H1 (cell line): ENCODE measurements around the gene ERCC1. TPM values are rescaled to one million over a fixed set of nuclear protein-coding genes. Genes with fewer than 3 reads are reported as not detected.

Experiments
- CTCF ChIA-PET: fragments of 300-600 bp; sonication (Branson Sonifier 250); formaldehyde crosslinking; loops from one replicate; lab custom pipeline; 2021; ENCODE audit not compliant: partially characterized antibody; lab: Charles Lee
- POLR2A ChIA-PET: fragments of 300-600 bp; sonication (Branson Sonifier 250); formaldehyde crosslinking; loops from one replicate; lab custom pipeline; 2021; ENCODE audit warnings: inconsistent platforms; ENCODE audit not compliant: partially characterized antibody; lab: Charles Lee
- DNase-seq, 2 experiments: peaks; one replicate each; pipeline versions ENCODE4 v3.0.0 to v3.0.0-alpha.2; 2010 to 2022; ENCODE audit warnings: low spot score in 2 of 2, low read depth in 1 of 2, mixed read lengths in 1 of 2
- FAIRE-seq: peaks from 2 replicates; lab custom pipeline; 2011; peaks lifted over from hg19 to GRCh38; lab: Jason Lieb, UNC
- H2AFZ ChIP-seq: 2 replicates; pipeline ENCODE4 v1.8.1; 2012; ENCODE audit warnings: low read length, inconsistent platforms
- H2AK5ac ChIP-seq: 2 replicates; pipeline ENCODE4 v1.6.1; 2013; ENCODE audit warnings: low read depth, low read length
- H2BK120ac ChIP-seq: replicated peaks from 2 replicates; pipeline ENCODE3; 2013; ENCODE audit warnings: low read depth, low read length, inconsistent platforms
- H2BK12ac ChIP-seq: 2 replicates; pipeline ENCODE4 v1.6.1; 2013; ENCODE audit warnings: low read depth, low read length
- H2BK15ac ChIP-seq: 2 replicates; pipeline ENCODE4 v1.6.1; 2013; ENCODE audit warnings: low read length
- H2BK20ac ChIP-seq: 2 replicates; pipeline ENCODE4 v1.6.1; 2013; ENCODE audit warnings: low read length
- H2BK5ac ChIP-seq: 2 replicates; pipeline ENCODE4 v1.6.1; 2013; ENCODE audit warnings: low read depth, low read length
- H3K14ac ChIP-seq: 2 replicates; pipeline ENCODE4 v1.6.1; 2013; ENCODE audit warnings: inconsistent platforms; ENCODE audit not compliant: insufficient read length
- H3K18ac ChIP-seq: 2 replicates; pipeline ENCODE4 v1.6.1; 2013; ENCODE audit warnings: low read length; ENCODE audit errors: extremely low read depth
- H3K23ac ChIP-seq: 2 replicates; pipeline ENCODE4 v1.6.1; 2013; ENCODE audit warnings: inconsistent platforms; ENCODE audit not compliant: insufficient read length
- H3K23me2 ChIP-seq: 2 replicates; pipeline ENCODE4 v1.6.1; 2013; ENCODE audit warnings: low read depth, low read length
- H3K27ac ChIP-seq: 2 replicates; pipeline ENCODE4 v1.6.1; 2011; ENCODE audit warnings: low read depth, low read length, inconsistent platforms
- H3K27me3 ChIP-seq, 4 experiments: replicated peaks in 1 of 4; 1 replicate in 1 of 4; 2 replicates in 3 of 4; pipeline versions ENCODE4 v1.6.1 to v1.8.1; 2011 to 2013; ENCODE audit warnings: low read length in 3 of 4, mild to moderate bottlenecking in 3 of 4, inconsistent platforms in 2 of 4, mixed read lengths in 2 of 4, moderate library complexity in 1 of 4; ENCODE audit not compliant: control insufficient read depth in 3 of 4, insufficient read depth in 3 of 4; ENCODE audit errors: extremely low read depth in 1 of 4
- H3K36me3 ChIP-seq, 4 experiments: 2 replicates each; pipeline versions ENCODE4 v1.6.1 to v1.8.1; 2011 to 2013; ENCODE audit warnings: mild to moderate bottlenecking in 4 of 4, low read length in 3 of 4, moderate library complexity in 2 of 4, control low read depth in 1 of 4, inconsistent platforms in 1 of 4; ENCODE audit not compliant: insufficient read depth in 4 of 4, control insufficient read depth in 2 of 4
- H3K4ac ChIP-seq: replicated peaks from 2 replicates; pipeline ENCODE3; 2013; ENCODE audit warnings: low read length, low read depth, mixed read lengths, inconsistent platforms; ENCODE audit not compliant: insufficient read length
- H3K4me1 ChIP-seq, 4 experiments: replicated peaks in 1 of 4; 1 replicate in 1 of 4; 2 replicates in 3 of 4; pipeline versions ENCODE4 v1.6.1 to v1.8.1; 2011 to 2013; ENCODE audit warnings: low read length in 3 of 4, inconsistent platforms in 2 of 4, mixed read lengths in 1 of 4; ENCODE audit not compliant: insufficient read depth in 4 of 4, control insufficient read depth in 3 of 4
- H3K4me2 ChIP-seq, 2 experiments: 2 replicates each; pipeline versions ENCODE4 v1.6.1 to v1.8.1; 2011 to 2013; ENCODE audit warnings: low read depth in 2 of 2, low read length in 2 of 2, control low read depth in 1 of 2, inconsistent platforms in 1 of 2, mild to moderate bottlenecking in 1 of 2; ENCODE audit not compliant: insufficient read depth in 1 of 2
- H3K4me3 ChIP-seq, 4 experiments: fragments of 200-600, 300-600 bp in 1 of 4; sonication (generic), shearing (Covaris generic), sonication (Bioruptor Twin) in 1 of 4; 2 replicates each; pipeline versions ENCODE4 v1.5.1 to v1.8.1; 2011 to 2016; ENCODE audit warnings: low read length in 4 of 4, low read depth in 3 of 4, control low read depth in 2 of 4, inconsistent platforms in 2 of 4, mild to moderate bottlenecking in 2 of 4, mixed read lengths in 1 of 4, moderate library complexity in 1 of 4; ENCODE audit not compliant: insufficient read depth in 2 of 4; ENCODE audit errors: extremely low read depth in 1 of 4
- H3K56ac ChIP-seq: replicated peaks from 2 replicates; pipeline ENCODE3; 2013; ENCODE audit warnings: low read depth, mild to moderate bottlenecking, mixed read lengths, low read length, inconsistent platforms; ENCODE audit not compliant: insufficient read length
- H3K79me1 ChIP-seq: 2 replicates; pipeline ENCODE4 v1.6.1; 2013; ENCODE audit warnings: low read depth, low read length, control low read depth
- H3K79me2 ChIP-seq, 2 experiments: 2 replicates each; pipeline versions ENCODE4 v1.6.1 to v1.8.1; 2012 to 2013; ENCODE audit warnings: low read length in 2 of 2, mild to moderate bottlenecking in 2 of 2, inconsistent platforms in 1 of 2; ENCODE audit not compliant: insufficient read depth in 2 of 2, control insufficient read depth in 1 of 2
- H3K9ac ChIP-seq, 4 experiments: replicated peaks in 1 of 4; 1 replicate in 1 of 4; 2 replicates in 3 of 4; pipeline versions ENCODE4 v1.6.1 to v1.8.1; 2011 to 2013; ENCODE audit warnings: low read depth in 3 of 4, low read length in 3 of 4, control low read depth in 2 of 4, mild to moderate bottlenecking in 2 of 4, moderate library complexity in 2 of 4, inconsistent platforms in 1 of 4; ENCODE audit errors: extremely low read depth in 1 of 4
- H3K9me3 ChIP-seq, 2 experiments: 2 replicates each; pipeline versions ENCODE4 v1.6.1 to v1.8.1; 2012 to 2013; ENCODE audit warnings: mild to moderate bottlenecking in 2 of 2, moderate library complexity in 2 of 2, control low read depth in 1 of 2, inconsistent platforms in 1 of 2, low read depth in 1 of 2, low read length in 1 of 2, mixed read lengths in 1 of 2; ENCODE audit not compliant: insufficient read depth in 2 of 2
- H4K20me1 ChIP-seq, 2 experiments: replicated peaks in 1 of 2; 2 replicates each; pipeline versions ENCODE3 to v1.8.1; 2011 to 2013; ENCODE audit warnings: inconsistent platforms in 2 of 2, low read length in 2 of 2, mild to moderate bottlenecking in 1 of 2; ENCODE audit not compliant: insufficient read depth in 2 of 2, control insufficient read depth in 1 of 2
- H4K5ac ChIP-seq: 2 replicates; pipeline ENCODE4 v1.6.1; 2013; ENCODE audit warnings: low read length, low read depth, mixed read lengths, inconsistent platforms; ENCODE audit not compliant: insufficient read length
- H4K8ac ChIP-seq: 2 replicates; pipeline ENCODE4 v1.8.0; 2013; ENCODE audit warnings: mild to moderate bottlenecking, moderate library complexity, low read length, inconsistent platforms; ENCODE audit not compliant: insufficient read depth; ENCODE audit errors: extremely low read depth
- H4K91ac ChIP-seq: replicated peaks from 2 replicates; pipeline ENCODE3; 2013; ENCODE audit warnings: low read length, mixed read lengths, inconsistent platforms; ENCODE audit not compliant: insufficient read length
- EP300 ChIP-seq, 2 experiments: IDR thresholded peaks; 1 replicate in 1 of 2; 2 replicates in 1 of 2; pipeline ENCODE4 v1.6.1; 2011 to 2012; ENCODE audit warnings: low read depth in 2 of 2, low read length in 2 of 2, mild to moderate bottlenecking in 2 of 2, borderline replicate concordance in 1 of 2, inconsistent platforms in 1 of 2, moderate library complexity in 1 of 2
- HDAC2 ChIP-seq, 2 experiments: fragments of 300-600 bp in 1 of 2; sonication (generic) in 1 of 2; IDR thresholded peaks; 2 replicates each; pipeline ENCODE4 v1.6.1; 2011 to 2012; ENCODE audit warnings: low read depth in 2 of 2, low read length in 2 of 2, mild to moderate bottlenecking in 2 of 2, moderate library complexity in 2 of 2, borderline replicate concordance in 1 of 2, inconsistent platforms in 1 of 2
- KDM5A ChIP-seq: fragments of 200-600 bp; IDR thresholded peaks from 2 replicates; pipeline ENCODE4 v1.7.1; 2012; ENCODE audit warnings: mild to moderate bottlenecking, low read length, inconsistent platforms, mixed read lengths
- NRF1 ChIP-seq: IDR thresholded peaks from 2 replicates; pipeline ENCODE4 v1.6.1; 2011; ENCODE audit warnings: mild to moderate bottlenecking, low read depth, low read length, improper control_type of control experiment
- POLR2AphosphoS5 ChIP-seq: IDR thresholded peaks from 2 replicates; pipeline ENCODE4 v1.6.1; 2011; ENCODE audit warnings: low read depth, low read length
- RNF2 ChIP-seq: fragments of 200-900, 300-1000 bp; sonication (generic); IDR thresholded peaks from 2 replicates; pipeline ENCODE4 v1.7.1; 2016; ENCODE audit warnings: borderline replicate concordance, low read depth, mild to moderate bottlenecking, antibody characterized with exemption, low read length; ENCODE audit not compliant: poor library complexity, severe bottlenecking; ENCODE audit errors: missing control alignments
- TCF12 ChIP-seq: IDR thresholded peaks from 2 replicates; pipeline ENCODE4 v1.6.1; 2011; ENCODE audit warnings: low read depth, mild to moderate bottlenecking, low read length
- WGBS, 2 experiments: shearing (Covaris generic) in 1 of 2; methylation state at CpG; one replicate each; pipeline versions ENCODE4 v1.1.6 to v1.1.7; 2013 to 2015; ENCODE audit warnings: low lambda C conversion rate in 2 of 2, mixed read lengths in 2 of 2, inconsistent platforms in 1 of 2, low coverage in 1 of 2, missing lambda C conversion rate in 1 of 2; ENCODE audit not compliant: insufficient replicate concordance in 2 of 2, insufficient coverage in 1 of 2, insufficient read length in 1 of 2; ENCODE audit errors: extremely low coverage in 1 of 2, missing lambda C conversion rate in 1 of 2; 5-methylcytosine and 5-hydroxymethylcytosine counted together
- polyA plus RNA-seq, 7 experiments: library from polyadenylated mRNA; depleted of rRNA in 3 of 7; stranded (reverse) in 5 of 7; unstranded in 2 of 7; fragments of >200 nt in 5 of 7; fragments of 200-250 nt in 2 of 7; gene quantifications; 1 replicate in 5 of 7; 2 replicates in 1 of 7; 4 replicates in 1 of 7; pipeline versions ENCODE4 v1.2.1 to v1.2.3, GENCODE V29; 2011 to 2013; ENCODE audit warnings: missing spikeins in 2 of 7, mixed read lengths in 2 of 7
- total RNA-seq: library from RNA; stranded (reverse); fragmentation: NEBNext Ultra II Directional; extraction: Animal tissue kit (Norgen Biotek cat#: 25700); gene quantifications from 2 replicates; pipeline ENCODE4 v1.2.1, GENCODE V29; 2021

The ERCC1 gene
- total and polyA plus RNA-seq, 2 of the 8 experiments (the other 6 are each of a cell fraction or from before 2014, with no cell fraction given): 44.7 to 94.2 TPM

GRCh38 chr19:45358213-45358792 lies 65.4 kb downstream of the ERCC1 start:
- no peaks in the 10 kb centered on the region for H3K9me3 ChIP-seq
- no peak overlapping the region for H4K8ac ChIP-seq
- no peak overlapping the region for H2BK12ac ChIP-seq
- H4K91ac ChIP-seq: no peak overlapping the region
- H4K20me1 ChIP-seq: peaks cover 0 to 27% of the 10 kb centered on the region in 2 experiments
- H3K27ac ChIP-seq: no peak overlapping the region
- ChIA-PET POLR2A (interaction anchor here (0.9 to 4.9 kb wide), 5 partner anchors 8 to 52 kb away, joined by 3 to 25 read pairs (median 5); partner anchors contain the start of gene ERCC2), CTCF (interaction anchor here (1.3 kb wide), 1 partner anchor 14 kb away, joined by 3 read pairs; no protein-coding TSS in a partner anchor)
- no peak overlapping the region for H3K4me3 ChIP-seq
- H2BK5ac ChIP-seq: no peak overlapping the region
- H3K79me2 ChIP-seq: no peaks in the 10 kb centered on the region
- no peak overlapping the region for H2AFZ ChIP-seq
- H3K4ac ChIP-seq: no peak overlapping the region
- no peak overlapping the region for H2AK5ac ChIP-seq
- H3K27me3 ChIP-seq: no peaks in the 10 kb centered on the region
- H2BK20ac ChIP-seq: no peak overlapping the region
- DNase-seq (no peak), FAIRE-seq (no peak)
- no peak overlapping the region for H3K18ac ChIP-seq
- H3K4me1 ChIP-seq: no peaks in the 10 kb centered on the region
- no peak overlapping the region for H2BK15ac ChIP-seq
- H3K23ac ChIP-seq: no peak overlapping the region
- peaks cover 20 to 71% (median 50%) of the 10 kb centered on the region in 4 experiments for H3K36me3 ChIP-seq
- H3K4me2 ChIP-seq: no peak overlapping the region
- no peak overlapping the region for H3K14ac ChIP-seq
- TF ChIP-seq RNF2 (no peak), KDM5A (no peak), NRF1 (no peak), TCF12 (no peak), HDAC2 (IDR thresholded peaks at IDR 0.05; ENCODE audit: borderline replicate concordance in 1 of 2, low read depth in 2 of 2, low read length in 2 of 2) (no peak), POLR2AphosphoS5 (no peak), EP300 (IDR thresholded peaks at IDR 0.05; ENCODE audit: borderline replicate concordance in 1 of 2, low read depth in 2 of 2, low read length in 2 of 2) (no peak)
- WGBS, 2 experiments: 91% methylated on average over 12 of the region's 12 CpGs; no CpG with 5 or more reads in 1 of the 2 experiments
- no peak overlapping the region for H2BK120ac ChIP-seq
- no peaks in the 10 kb centered on the region for H3K23me2 ChIP-seq
- H4K5ac ChIP-seq: no peak overlapping the region
- H3K9ac ChIP-seq: no peak overlapping the region
- H3K56ac ChIP-seq: no peak overlapping the region
- peaks cover 6% of the 10 kb centered on the region; the same call in 1 of the 2 replicates for H3K79me1 ChIP-seq
